ENCODE results near the gene NOG.

DNA sequence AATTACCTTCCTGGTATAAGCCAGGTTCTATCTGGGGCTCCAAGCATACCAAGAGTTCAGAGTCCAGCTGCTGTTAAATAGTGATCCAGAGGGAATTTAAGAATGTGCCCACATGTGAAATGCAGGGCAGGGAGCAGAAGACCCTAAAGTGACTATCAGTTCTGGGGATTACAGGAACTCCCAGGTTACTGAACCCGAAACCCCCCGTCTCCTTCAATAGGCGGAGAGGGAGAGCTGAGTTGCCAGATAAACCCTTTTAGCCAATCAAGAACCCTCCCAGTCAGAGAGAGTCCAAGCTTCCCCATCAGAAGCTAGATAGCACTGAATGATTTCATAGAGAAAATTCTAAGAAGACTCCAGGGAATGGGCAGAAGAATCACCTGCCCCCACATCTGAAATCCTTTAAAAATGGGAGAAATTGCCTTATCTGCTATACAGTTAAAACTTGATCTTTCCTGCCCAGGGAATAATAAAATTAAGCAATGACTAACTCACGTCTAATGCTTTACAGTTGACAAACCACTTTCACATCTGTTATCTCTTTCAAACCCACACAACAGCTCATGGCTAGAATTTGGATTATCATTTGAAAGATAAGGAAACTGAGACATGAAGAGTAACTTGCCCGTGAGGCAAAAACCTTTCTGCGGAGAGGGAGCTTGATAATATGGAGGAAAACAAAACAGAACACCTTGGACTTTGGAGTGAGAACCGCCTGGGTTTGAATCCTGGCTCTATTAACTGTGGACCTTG is 10.2 kb downstream of the NOG start:
- no peak for TF ChIP-seq POLR2AphosphoS5 (IDR thresholded peaks at IDR 0.05)
- no peak for TF ChIP-seq POLR2A (IDR thresholded peaks at IDR 0.05)

Data from breast epithelium (tissue), 3 donors.